HEK293 (cell line): ENCODE results near the gene DHX16.

Experiments used
- CTCF ChIA-PET: fragments of 350-600 bp; formaldehyde crosslinking; extraction: SDS; loops from one replicate; lab custom pipeline; 2021; ENCODE audit warnings: antibody characterized with exemption; lab: Yijun Ruan, JAX
- POLR2A ChIA-PET: fragments of 300-600 bp; formaldehyde crosslinking; extraction: SDS; loops from one replicate; lab custom pipeline; 2020; ENCODE audit warnings: antibody characterized with exemption, inconsistent platforms; lab: Yijun Ruan, JAX
- H3K27ac ChIP-seq: fragments of 200-500 bp; sonication (Bioruptor generic); 2 replicates; pipeline ENCODE4 v1.5.1; 2014; ENCODE audit warnings: low read depth, low read length, control low read depth, inconsistent platforms; ENCODE audit errors: extremely low read depth
- H3K36me3 ChIP-seq, 2 experiments: fragments of 200-500 bp in 1 of 2; sonication (Bioruptor generic) in 1 of 2; 1 replicate in 1 of 2; 2 replicates in 1 of 2; pipeline ENCODE4 v1.5.1; 2014 to 2017; ENCODE audit warnings: inconsistent platforms in 2 of 2, low read length in 2 of 2; ENCODE audit not compliant: control insufficient read depth in 2 of 2, insufficient read depth in 1 of 2
- H3K4me1 ChIP-seq: fragments of 200-500 bp; sonication (Bioruptor generic); 2 replicates; pipeline ENCODE4 v1.5.1; 2014; ENCODE audit warnings: mild to moderate bottlenecking, low read length, inconsistent platforms; ENCODE audit not compliant: control insufficient read depth, insufficient read depth
- H3K4me3 ChIP-seq: 2 replicates; pipeline ENCODE4 v1.5.1; 2011; ENCODE audit warnings: low read depth, mild to moderate bottlenecking, control low read depth, low read length, moderate library complexity
- H3K9me3 ChIP-seq: fragments of 200-500 bp; sonication (Bioruptor generic); 2 replicates; pipeline ENCODE4 v1.5.1; 2014; ENCODE audit warnings: low read depth, low read length, inconsistent platforms; ENCODE audit not compliant: control insufficient read depth, insufficient read depth
- KLF10 ChIP-seq: fragments of 450-650 bp; IDR thresholded peaks from 2 replicates; pipeline ENCODE4 v1.5.1; 2018; ENCODE audit warnings: missing biosample characterization, mild to moderate bottlenecking, missing genetic modification characterization
- KLF16 ChIP-seq: fragments of 450-650 bp; formaldehyde crosslinking; IDR thresholded peaks from 2 replicates; pipeline ENCODE4 v1.5.1; 2017; ENCODE audit warnings: missing biosample characterization, missing genetic modification characterization
- KLF7 ChIP-seq: fragments of 450-650 bp; formaldehyde crosslinking; IDR thresholded peaks from 2 replicates; pipeline ENCODE4 v1.5.1; 2016; ENCODE audit warnings: missing biosample characterization, missing genetic modification characterization, borderline replicate concordance
- MZF1 ChIP-seq: fragments of 450-650 bp; formaldehyde crosslinking; IDR thresholded peaks from 2 replicates; pipeline ENCODE4 v1.5.1; 2017; ENCODE audit warnings: missing biosample characterization, missing genetic modification characterization, borderline replicate concordance
- SETDB1 ChIP-seq: IDR thresholded peaks from one replicate; pipeline ENCODE4 v1.6.1; 2017; ENCODE audit warnings: mild to moderate bottlenecking, low read length, moderate library complexity, mixed read lengths; ENCODE audit not compliant: insufficient read length
- SP3 ChIP-seq: fragments of 450-650 bp; formaldehyde crosslinking; IDR thresholded peaks from 2 replicates; pipeline ENCODE4 v1.5.1; 2016; ENCODE audit warnings: missing biosample characterization, missing genetic modification characterization
- SP7 ChIP-seq: fragments of 450-650 bp; formaldehyde crosslinking; IDR thresholded peaks from 2 replicates; pipeline ENCODE4 v1.5.1; 2016; ENCODE audit warnings: missing biosample characterization, missing genetic modification characterization
- YY2 ChIP-seq: fragments of 450-650 bp; formaldehyde crosslinking; IDR thresholded peaks from 2 replicates; pipeline ENCODE4 v1.5.1; 2016; ENCODE audit warnings: missing biosample characterization, missing genetic modification characterization
- ZBTB1 ChIP-seq: fragments of 450-650 bp; formaldehyde crosslinking; IDR thresholded peaks from 2 replicates; pipeline ENCODE4 v1.5.1; 2016; ENCODE audit warnings: missing biosample characterization, missing genetic modification characterization
- ZFP3 ChIP-seq: fragments of 450-650 bp; formaldehyde crosslinking; IDR thresholded peaks from 2 replicates; pipeline ENCODE4 v1.5.1; 2016; ENCODE audit warnings: low read depth, missing biosample characterization, missing genetic modification characterization
- ZFP37 ChIP-seq: fragments of 450-650 bp; formaldehyde crosslinking; IDR thresholded peaks from 2 replicates; pipeline ENCODE4 v1.5.1; 2016; ENCODE audit warnings: missing biosample characterization, missing genetic modification characterization
- ZNF121 ChIP-seq: fragments of 450-650 bp; formaldehyde crosslinking; IDR thresholded peaks from 2 replicates; pipeline ENCODE4 v1.5.1; 2016; ENCODE audit warnings: missing biosample characterization, missing genetic modification characterization
- ZNF174 ChIP-seq: fragments of 450-650 bp; formaldehyde crosslinking; IDR thresholded peaks from 2 replicates; pipeline ENCODE4 v1.5.0; 2017; ENCODE audit warnings: missing biosample characterization, mild to moderate bottlenecking, missing genetic modification characterization
- ZNF2 ChIP-seq: fragments of 450-650 bp; formaldehyde crosslinking; IDR thresholded peaks from 2 replicates; pipeline ENCODE4 v1.5.1; 2016; ENCODE audit warnings: missing biosample characterization, missing genetic modification characterization
- ZNF341 ChIP-seq: fragments of 450-650 bp; formaldehyde crosslinking; IDR thresholded peaks from 2 replicates; pipeline ENCODE4; 2016; ENCODE audit warnings: low read depth, missing biosample characterization, missing genetic modification characterization
- ZNF391 ChIP-seq: fragments of 450-650 bp; formaldehyde crosslinking; IDR thresholded peaks from 2 replicates; pipeline ENCODE4 v1.5.1; 2016; ENCODE audit warnings: low read depth, missing biosample characterization, missing genetic modification characterization, borderline replicate concordance
- ZNF394 ChIP-seq: fragments of 450-650 bp; formaldehyde crosslinking; IDR thresholded peaks from 2 replicates; pipeline ENCODE4 v1.5.1; 2016; ENCODE audit warnings: missing biosample characterization, missing genetic modification characterization, mild to moderate bottlenecking, moderate library complexity, borderline replicate concordance
- ZNF404 ChIP-seq: fragments of 450-650 bp; formaldehyde crosslinking; IDR thresholded peaks from 2 replicates; pipeline ENCODE4 v1.5.1; 2017; ENCODE audit warnings: missing biosample characterization, missing genetic modification characterization
- ZNF433 ChIP-seq: fragments of 450-650 bp; formaldehyde crosslinking; IDR thresholded peaks from 2 replicates; pipeline ENCODE4 v1.5.1; 2016; ENCODE audit warnings: missing biosample characterization, missing genetic modification characterization, low read depth
- ZNF544 ChIP-seq: fragments of 450-650 bp; formaldehyde crosslinking; IDR thresholded peaks from 2 replicates; pipeline ENCODE4 v1.5.0; 2017; ENCODE audit warnings: missing biosample characterization, missing genetic modification characterization
- ZNF549 ChIP-seq: fragments of 450-650 bp; IDR thresholded peaks from 2 replicates; pipeline ENCODE4 v1.5.1; 2018; ENCODE audit warnings: missing biosample characterization, missing genetic modification characterization, mild to moderate bottlenecking, inconsistent platforms, moderate library complexity
- ZNF561 ChIP-seq: fragments of 450-650 bp; IDR thresholded peaks from 2 replicates; pipeline ENCODE4 v1.5.1; 2018; ENCODE audit warnings: missing biosample characterization, missing genetic modification characterization, borderline replicate concordance
- ZNF610 ChIP-seq: fragments of 450-650 bp; formaldehyde crosslinking; IDR thresholded peaks from 2 replicates; pipeline ENCODE4 v1.5.1; 2016; ENCODE audit warnings: missing biosample characterization, missing genetic modification characterization, borderline replicate concordance
- ZNF629 ChIP-seq: fragments of 450-650 bp; formaldehyde crosslinking; IDR thresholded peaks from 2 replicates; pipeline ENCODE4 v1.5.1; 2017; ENCODE audit warnings: missing biosample characterization, missing genetic modification characterization
- ZNF768 ChIP-seq: fragments of 450-650 bp; formaldehyde crosslinking; IDR thresholded peaks from 2 replicates; pipeline ENCODE4 v1.5.1; 2018; ENCODE audit warnings: missing biosample characterization, mild to moderate bottlenecking, missing genetic modification characterization
- ZNF785 ChIP-seq: fragments of 450-650 bp; formaldehyde crosslinking; IDR thresholded peaks from 2 replicates; pipeline ENCODE4 v1.5.1; 2016; ENCODE audit warnings: missing biosample characterization, missing genetic modification characterization
- ZNF837 ChIP-seq: fragments of 450-650 bp; formaldehyde crosslinking; IDR thresholded peaks from 2 replicates; pipeline ENCODE4 v1.5.1; 2016; ENCODE audit warnings: missing biosample characterization, missing genetic modification characterization
- TF ChIP-seq, protein P1 (sequence below): fragments of 450-650 bp; formaldehyde crosslinking; IDR thresholded peaks from 2 replicates; pipeline ENCODE4 v1.5.1; 2016; ENCODE audit warnings: missing biosample characterization, missing genetic modification characterization
- TF ChIP-seq, protein P2 (sequence below): fragments of 450-650 bp; formaldehyde crosslinking; IDR thresholded peaks from 2 replicates; pipeline ENCODE4 v1.5.1; 2017; ENCODE audit warnings: missing biosample characterization, missing genetic modification characterization

Gene DHX16

DNA sequence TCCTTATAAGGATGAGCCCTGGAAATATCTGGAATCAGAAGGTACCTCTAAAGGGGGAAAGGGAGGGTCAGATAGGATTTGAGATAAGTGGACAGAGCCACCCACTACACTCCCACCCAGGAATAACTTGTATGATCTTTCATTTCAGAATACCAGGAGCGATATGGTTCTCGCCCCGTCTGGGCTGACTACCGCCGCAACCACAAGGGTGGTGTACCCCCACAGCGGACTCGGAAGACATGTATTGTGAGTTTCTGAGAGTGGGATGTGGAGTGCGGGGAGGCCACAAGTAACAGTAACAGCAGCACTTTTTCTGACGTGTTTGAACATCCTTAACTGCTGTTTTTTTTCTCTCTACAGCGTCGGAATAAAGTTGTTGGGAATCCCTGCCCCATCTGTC lies 53.2 kb downstream of the DHX16 start (continued):
- TF ChIP-seq SP7 (tag by site-specific recombination) (no peak), ZNF837 (tag by site-specific recombination) (no peak), ZNF549 (tag by site-specific recombination) (no peak), ZNF610 (no peak), ZNF404 (tag by site-specific recombination) (no peak), ZNF174 (tag by site-specific recombination) (no peak), ZFP37 (tag by site-specific recombination) (no peak), ZNF391 (tag by site-specific recombination) (no peak), SETDB1 (no peak), ZNF544 (tag by site-specific recombination) (no peak), ZNF768 (no peak), ZBTB1 (tag by site-specific recombination) (no peak)

DNA sequence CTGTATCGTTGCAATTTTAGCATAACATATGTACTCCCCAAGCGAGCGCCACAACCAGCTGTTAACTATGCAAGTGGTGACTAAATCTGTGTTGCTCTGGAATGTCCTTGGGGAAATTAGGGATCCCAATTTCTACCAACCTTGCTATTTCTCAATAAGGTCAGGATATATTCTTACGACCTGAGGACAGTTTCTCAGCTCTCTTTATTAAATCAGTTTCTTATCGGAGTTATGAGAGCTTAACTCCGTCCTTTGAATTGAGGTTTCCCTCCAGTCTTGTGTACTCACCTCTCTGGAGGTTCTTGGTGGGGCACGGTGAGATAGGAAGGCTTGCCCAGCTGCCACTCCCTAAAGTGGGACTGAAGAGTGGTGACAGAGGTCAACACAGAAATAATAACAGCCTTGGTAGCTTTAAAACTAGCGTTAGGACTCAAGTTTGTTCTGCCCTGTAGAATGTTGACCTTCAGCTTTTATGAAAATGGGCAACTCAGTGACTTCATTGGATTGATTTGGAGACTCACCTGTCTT lies 54.5 kb downstream of the DHX16 start:
- H3K36me3 ChIP-seq, result peaks cover 32 to 57% of the 10 kb centered on the region in 2 experiments; a peak in 2 of 3 replicates
- POLR2A ChIA-PET, result interaction anchor here (0.7 to 1.9 kb wide), 13 partner anchors 8 to 579 kb away, joined by 3 to 11 read pairs (median 4); partner anchors contain the start of genes ATAT1, C6orf136, GNL1 and MDC1
- peak overlapping the region; percentile 91 for H3K4me3 ChIP-seq
- H3K9me3 ChIP-seq, result no peaks in the 10 kb centered on the region
- H3K27ac ChIP-seq, result peak overlapping the region; percentile 88; the same call in 1 of the 2 replicates
- TF ChIP-seq ZNF121 (no peak), MZF1 (tag by site-specific recombination) (0 out of 2 replicates have a peak, but pooled peaks have one; percentile 22)
- TF ChIP-seq, all 188 proteins: peak for 1
- peaks cover 12% of the 10 kb centered on the region for H3K4me1 ChIP-seq
- CTCF ChIA-PET, result interaction anchor here (0.5 to 2.0 kb wide), 13 partner anchors 8 to 605 kb away, joined by 3 to 9 read pairs (median 4); partner anchors contain the start of gene ATAT1

DNA sequence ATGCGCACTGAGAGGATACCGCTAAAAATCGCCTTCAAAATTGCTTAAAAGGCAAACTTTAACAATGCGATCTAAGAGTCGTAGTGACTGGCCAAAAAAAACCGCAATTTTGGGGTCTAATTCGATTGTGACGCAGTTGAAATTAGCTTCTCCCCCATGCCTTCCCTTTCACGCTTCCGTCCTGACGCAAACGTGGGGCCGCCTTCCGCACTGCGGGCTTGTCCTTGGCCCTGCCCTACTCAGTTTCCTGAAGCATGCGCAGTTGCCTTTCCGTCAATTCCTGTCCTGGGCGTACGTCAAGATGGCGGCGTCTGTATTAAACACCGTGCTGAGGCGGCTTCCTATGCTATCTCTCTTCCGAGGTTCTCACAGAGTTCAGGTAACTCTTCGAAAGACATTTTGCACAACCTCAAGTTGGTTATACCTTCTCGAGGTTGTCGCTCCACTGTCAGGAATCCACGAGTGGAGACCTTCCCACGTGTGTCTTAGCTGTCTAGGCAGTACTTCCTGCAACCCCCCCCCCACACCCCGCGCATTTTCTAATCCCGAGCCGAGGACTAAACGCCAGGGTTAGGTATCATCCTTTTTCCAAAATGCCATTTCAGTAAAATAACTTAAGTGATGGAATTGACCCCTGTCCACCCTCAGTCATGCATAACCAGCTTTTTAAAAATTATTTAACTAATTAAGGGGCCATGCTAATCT lies 55.1 kb downstream of the DHX16 start, which contains the start of gene MRPS18B:
TSS of gene MRPS18B (plus strand) at position 276 of the 705 bp plus-strand sequence. CDS start at position 302, 26 bp downstream.
- Histone ChIP-seq H3K4me3 (peak within 1 kb of the TSS; percentile 91), H3K9me3 (no peaks in the 10 kb centered on the region), H3K4me1 (peaks cover 16% of the 10 kb centered on the region), H3K36me3 (peaks cover 26 to 50% of the 10 kb centered on the region in 2 experiments; a peak in 2 of 3 replicates), H3K27ac (peak within 1 kb of the TSS; percentile 88)
- ChIA-PET POLR2A (interaction anchor here (0.5 to 1.9 kb wide), 19 partner anchors 9 to 580 kb away, joined by 3 to 11 read pairs (median 4); partner anchors contain the start of genes ATAT1, C6orf136, GNL1 and IER3), CTCF (interaction anchor here (0.5 to 2.0 kb wide), 13 partner anchors 9 to 405 kb away, joined by 3 to 9 read pairs (median 4); partner anchors contain the start of genes ATAT1 and TRIM26)
- TF ChIP-seq KLF10 (tag by site-specific recombination) (peak; percentile 66; the same call in 1 of the 2 replicates), ZNF629 (tag by site-specific recombination) (peak; percentile 87), ZNF2 (tag by site-specific recombination) (peak; percentile 84), ZNF394 (tag by site-specific recombination) (peak; percentile 55; the same call in 1 of the 2 replicates), ZNF433 (tag by site-specific recombination) (0 out of 2 replicates have a peak, but pooled peaks have one; percentile 9), SP7 (tag by site-specific recombination) (peak; percentile 75), SP3 (peak; percentile 75), ZNF341 (tag by site-specific recombination) (peak; percentile 65), ZNF121 (no peak), ZFP3 (tag by site-specific recombination) (no peak), ZNF561 (peak; percentile 23; the same call in 1 of the 2 replicates), ZNF785 (tag by site-specific recombination) (no peak), KLF7 (tag by site-specific recombination) (peak; percentile 61; the same call in 1 of the 2 replicates), KLF16 (tag by site-specific recombination) (no peak), YY2 (peak; percentile 85)
- TF ChIP-seq, protein P1, sequence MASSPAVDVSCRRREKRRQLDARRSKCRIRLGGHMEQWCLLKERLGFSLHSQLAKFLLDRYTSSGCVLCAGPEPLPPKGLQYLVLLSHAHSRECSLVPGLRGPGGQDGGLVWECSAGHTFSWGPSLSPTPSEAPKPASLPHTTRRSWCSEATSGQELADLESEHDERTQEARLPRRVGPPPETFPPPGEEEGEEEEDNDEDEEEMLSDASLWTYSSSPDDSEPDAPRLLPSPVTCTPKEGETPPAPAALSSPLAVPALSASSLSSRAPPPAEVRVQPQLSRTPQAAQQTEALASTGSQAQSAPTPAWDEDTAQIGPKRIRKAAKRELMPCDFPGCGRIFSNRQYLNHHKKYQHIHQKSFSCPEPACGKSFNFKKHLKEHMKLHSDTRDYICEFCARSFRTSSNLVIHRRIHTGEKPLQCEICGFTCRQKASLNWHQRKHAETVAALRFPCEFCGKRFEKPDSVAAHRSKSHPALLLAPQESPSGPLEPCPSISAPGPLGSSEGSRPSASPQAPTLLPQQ, result peak; percentile 69
- TF ChIP-seq, protein P2, sequence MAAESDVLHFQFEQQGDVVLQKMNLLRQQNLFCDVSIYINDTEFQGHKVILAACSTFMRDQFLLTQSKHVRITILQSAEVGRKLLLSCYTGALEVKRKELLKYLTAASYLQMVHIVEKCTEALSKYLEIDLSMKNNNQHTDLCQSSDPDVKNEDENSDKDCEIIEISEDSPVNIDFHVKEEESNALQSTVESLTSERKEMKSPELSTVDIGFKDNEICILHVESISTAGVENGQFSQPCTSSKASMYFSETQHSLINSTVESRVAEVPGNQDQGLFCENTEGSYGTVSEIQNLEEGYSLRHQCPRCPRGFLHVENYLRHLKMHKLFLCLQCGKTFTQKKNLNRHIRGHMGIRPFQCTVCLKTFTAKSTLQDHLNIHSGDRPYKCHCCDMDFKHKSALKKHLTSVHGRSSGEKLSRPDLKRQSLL (tag by site-specific recombination), result no peak
